DMS53 (cell line): Measurements from ENCODE around the gene SIGLEC6.

ENCODE experiments used
- DNase-seq: peaks from one replicate; lab custom pipeline; 2025; lab: John Stamatoyannopoulos, UW

Gene SIGLEC6

GRCh38 chr19:51473009-51473707 lies 58.3 kb downstream of the SIGLEC6 start:
- peak; percentile 70 for DNase-seq

- no peak for DNase-seq
These were observed 58.9 kb downstream of the SIGLEC6 start for GRCh38 chr19:51472607-51473006.

GRCh38 chr19:51471527-51471926 lies 59.9 kb downstream of the SIGLEC6 start:
- DNase-seq: no peak

- no peak for DNase-seq
These were observed 60.5 kb downstream of the SIGLEC6 start for GRCh38 chr19:51470966-51471365.

GRCh38 chr19:51469629-51470028 lies 61.8 kb downstream of the SIGLEC6 start:
- DNase-seq: no peak

GRCh38 chr19:51469162-51469561 lies 62.3 kb downstream of the SIGLEC6 start:
- DNase-seq: no peak

GRCh38 chr19:51468545-51468920 lies 62.9 kb downstream of the SIGLEC6 start:
- no peak for DNase-seq

- DNase-seq: no peak
These were observed 63.5 kb downstream of the SIGLEC6 start for GRCh38 chr19:51467864-51468544.
